GM21528 (cell line): ENCODE results near the gene SRCAP.

Experiments used
- ATAC-seq: cut with Tn5 transposase; IDR thresholded peaks from one replicate; pipeline ENCODE4 v1.9.1; 2021; ENCODE audit warnings: mild to moderate bottlenecking, moderate library complexity; ENCODE audit not compliant: unreplicated experiment, low FRiP score

SRCAP gene

GRCh38 chr16:30750876-30751465 lies 52.0 kb downstream of the SRCAP start:
- ATAC-seq = no peak

DNA sequence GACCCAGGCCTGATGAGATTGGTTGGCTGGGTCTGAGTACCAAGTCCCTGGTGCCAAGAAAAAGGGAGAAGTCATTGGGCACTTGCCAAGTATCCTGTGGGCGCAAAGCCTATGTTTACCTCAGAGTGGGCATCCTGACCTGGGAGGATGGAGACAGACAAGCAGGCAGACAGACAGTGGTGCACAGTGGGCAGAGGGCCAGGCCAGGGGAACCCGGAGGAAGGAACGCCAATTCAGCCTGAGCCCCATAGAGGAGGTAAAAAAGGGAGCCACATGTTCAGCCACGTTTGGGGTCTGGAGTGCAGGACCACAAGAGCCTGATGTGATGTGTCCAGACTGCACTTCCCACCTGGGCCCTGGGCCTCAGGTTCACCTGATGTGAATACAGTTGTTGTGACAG lies 54.6 kb downstream of the SRCAP start:
- no peak for ATAC-seq

DNA sequence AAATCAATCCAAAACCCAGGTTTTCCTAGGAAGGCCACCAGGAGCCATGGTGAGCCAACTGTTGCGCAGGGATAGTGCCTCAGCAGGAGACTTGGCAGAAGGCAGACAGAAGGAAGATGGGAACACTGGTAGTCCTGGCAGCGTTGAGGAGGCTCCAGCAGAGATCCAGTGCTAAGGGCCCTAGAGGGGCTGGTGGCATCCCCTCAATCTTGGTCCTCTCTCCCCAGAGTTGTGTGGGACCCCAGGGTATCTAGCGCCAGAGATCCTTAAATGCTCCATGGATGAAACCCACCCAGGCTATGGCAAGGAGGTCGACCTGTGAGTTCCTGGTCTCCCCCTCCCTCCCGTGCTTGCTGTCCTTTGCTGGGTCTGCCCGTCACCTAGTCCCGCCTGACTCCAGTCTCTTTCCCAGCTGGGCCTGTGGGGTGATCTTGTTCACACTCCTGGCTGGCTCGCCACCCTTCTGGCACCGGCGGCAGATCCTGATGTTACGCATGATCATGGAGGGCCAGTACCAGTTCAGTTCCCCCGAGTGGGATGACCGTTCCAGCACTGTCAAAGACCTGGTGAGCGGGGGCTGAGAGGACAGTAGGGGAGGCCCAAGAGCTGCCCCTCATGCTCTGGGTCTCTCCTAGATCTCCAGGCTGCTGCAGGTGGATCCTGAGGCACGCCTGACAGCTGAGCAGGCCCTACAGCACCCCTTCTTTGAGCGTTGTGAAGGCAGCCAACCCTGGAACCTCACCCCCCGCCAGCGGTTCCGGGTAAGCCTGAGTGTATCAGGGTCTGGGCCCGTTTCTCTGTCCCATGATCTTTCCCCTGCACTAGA lies 57.2 kb downstream of the SRCAP start:
- ATAC-seq = no peak

DNA sequence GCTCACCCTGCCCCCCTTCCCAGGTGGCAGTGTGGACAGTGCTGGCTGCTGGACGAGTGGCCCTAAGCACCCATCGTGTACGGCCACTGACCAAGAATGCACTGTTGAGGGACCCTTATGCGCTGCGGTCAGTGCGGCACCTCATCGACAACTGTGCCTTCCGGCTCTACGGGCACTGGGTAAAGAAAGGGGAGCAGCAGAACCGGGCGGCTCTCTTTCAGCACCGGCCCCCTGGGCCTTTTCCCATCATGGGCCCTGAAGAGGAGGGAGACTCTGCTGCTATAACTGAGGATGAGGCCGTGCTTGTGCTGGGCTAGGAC lies 57.8 kb downstream of the SRCAP start:
- ATAC-seq = no peak

GRCh38 chr16:30757316-30757715 lies 58.3 kb downstream of the SRCAP start:
- no peak for ATAC-seq

GRCh38 chr16:30758988-30759491 lies 60.1 kb downstream of the SRCAP start:
- ATAC-seq = no peak

- no peak for ATAC-seq
Observed at GRCh38 chr16:30760001-30760559, 61.1 kb downstream of the SRCAP start.

GRCh38 chr16:30760577-30761426 lies 61.8 kb downstream of the SRCAP start:
- no peak for ATAC-seq

GRCh38 chr16:30761427-30761927 lies 62.5 kb downstream of the SRCAP start:
- ATAC-seq = peak; percentile 27

DNA sequence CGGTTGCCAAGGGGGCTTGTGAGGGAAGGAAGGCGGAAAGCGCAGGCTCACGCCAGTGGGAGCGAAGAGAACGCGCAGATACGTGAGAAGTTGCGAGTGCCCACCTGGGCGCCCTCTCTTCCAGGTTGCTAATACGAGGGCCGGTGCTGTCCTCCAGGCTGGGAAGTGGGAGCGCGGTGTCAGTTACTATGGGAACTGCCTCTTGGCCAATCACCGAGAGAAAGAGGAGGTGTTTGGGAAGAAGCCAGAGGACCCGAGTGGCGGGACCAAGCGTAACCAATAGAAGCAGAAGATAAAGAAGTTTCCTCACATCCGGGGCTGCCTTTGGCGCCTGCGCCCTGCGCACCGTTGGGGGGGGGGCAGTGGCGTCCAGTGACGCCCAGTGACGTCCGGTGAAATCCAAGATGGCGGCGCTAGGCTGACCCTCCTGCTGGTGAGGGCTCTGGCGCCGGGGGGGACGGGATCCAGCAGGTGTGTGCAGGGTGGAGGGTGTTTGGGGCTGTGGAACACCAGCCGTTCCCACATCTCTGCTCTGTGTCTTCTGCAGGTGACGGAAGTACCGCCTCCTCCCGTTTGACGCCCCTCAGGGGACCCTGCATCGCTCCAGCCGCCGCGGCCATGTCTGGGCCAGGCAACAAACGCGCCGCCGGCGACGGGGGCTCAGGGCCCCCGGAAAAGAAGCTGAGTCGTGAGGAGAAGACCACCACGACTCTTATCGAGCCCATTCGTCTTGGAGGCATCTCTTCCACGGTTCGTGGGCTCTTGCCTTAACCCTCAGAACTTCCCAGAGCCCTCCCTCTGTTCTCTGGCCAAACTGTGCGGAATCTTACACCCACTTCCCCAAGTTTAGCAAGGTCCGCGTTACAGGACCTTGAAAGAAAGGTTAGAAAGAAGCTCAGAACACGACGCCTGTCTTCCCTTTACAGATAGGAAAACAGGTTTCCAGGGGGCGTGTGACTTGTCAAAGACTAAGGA lies 63.2 kb downstream of the SRCAP start, which contains the start of the genes CFAP119 and RNF40:
TSS of gene CFAP119 (minus strand) at position 135 of the 975 bp plus-strand sequence. CDS start 314 bp downstream, outside the sequence.
TSS of gene RNF40 (plus strand) at position 395 of the 975 bp plus-strand sequence. CDS start at position 619, 224 bp downstream.
- ATAC-seq = peak; percentile 86

DNA sequence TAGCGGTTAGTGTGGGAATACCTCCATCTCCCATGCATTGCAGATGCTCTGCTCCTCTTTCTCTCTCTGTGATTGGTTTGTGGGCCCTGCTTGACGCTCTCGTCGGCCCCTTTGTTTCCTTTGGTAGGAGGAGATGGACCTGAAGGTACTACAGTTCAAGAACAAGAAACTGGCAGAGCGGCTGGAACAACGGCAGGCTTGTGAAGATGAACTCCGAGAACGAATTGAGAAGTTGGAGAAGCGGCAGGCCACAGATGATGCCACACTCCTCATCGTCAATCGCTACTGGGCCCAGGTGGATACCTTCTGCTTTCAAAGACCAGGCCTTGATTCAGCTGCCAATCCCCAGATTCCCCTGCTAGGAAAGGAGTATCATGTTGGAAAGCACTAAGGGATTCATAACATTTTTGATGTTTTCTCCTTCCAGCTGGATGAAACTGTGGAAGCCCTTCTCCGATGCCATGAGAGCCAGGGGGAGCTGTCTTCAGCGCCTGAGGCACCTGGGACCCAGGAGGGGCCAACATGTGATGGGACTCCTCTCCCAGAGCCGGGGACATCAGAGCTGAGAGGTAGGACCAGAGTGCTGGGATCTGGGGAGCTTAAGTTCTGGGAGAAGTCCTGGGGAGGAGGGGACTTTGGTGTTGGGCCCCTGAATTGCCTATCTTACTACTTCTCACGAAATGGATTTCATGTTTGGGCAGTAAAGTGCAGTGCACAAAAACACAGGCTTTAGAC lies 64.2 kb downstream of the SRCAP start:
- no peak for ATAC-seq

GRCh38 chr16:30764086-30764485 lies 65.1 kb downstream of the SRCAP start:
- no peak for ATAC-seq

DNA sequence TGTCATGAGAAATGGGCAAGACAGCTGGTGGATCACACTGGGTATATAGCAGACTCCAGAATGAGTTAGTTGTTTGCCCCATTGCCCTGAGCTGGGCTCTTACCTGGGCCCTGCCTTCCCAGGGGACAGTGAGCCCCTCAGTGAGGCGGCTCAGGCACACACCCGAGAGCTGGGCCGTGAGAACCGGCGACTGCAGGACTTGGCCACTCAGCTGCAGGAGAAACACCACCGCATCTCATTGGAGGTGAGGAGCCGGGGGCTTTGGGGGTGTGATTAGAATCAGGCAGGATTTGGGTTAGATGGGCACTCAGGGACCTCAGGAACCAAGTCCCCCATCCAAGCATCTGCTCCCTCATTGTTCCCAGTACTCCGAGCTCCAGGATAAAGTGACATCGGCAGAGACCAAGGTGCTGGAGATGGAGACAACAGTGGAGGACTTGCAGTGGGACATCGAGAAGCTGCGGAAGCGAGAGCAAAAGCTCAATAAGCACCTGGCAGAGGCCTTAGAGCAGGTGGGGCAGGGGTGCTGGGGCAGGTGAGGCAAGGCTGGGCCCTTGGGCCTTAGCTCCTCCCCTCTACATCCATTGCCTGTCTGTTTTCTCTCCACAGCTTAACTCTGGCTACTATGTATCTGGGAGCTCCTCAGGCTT lies 66.0 kb downstream of the SRCAP start:
- ATAC-seq = no peak

DNA sequence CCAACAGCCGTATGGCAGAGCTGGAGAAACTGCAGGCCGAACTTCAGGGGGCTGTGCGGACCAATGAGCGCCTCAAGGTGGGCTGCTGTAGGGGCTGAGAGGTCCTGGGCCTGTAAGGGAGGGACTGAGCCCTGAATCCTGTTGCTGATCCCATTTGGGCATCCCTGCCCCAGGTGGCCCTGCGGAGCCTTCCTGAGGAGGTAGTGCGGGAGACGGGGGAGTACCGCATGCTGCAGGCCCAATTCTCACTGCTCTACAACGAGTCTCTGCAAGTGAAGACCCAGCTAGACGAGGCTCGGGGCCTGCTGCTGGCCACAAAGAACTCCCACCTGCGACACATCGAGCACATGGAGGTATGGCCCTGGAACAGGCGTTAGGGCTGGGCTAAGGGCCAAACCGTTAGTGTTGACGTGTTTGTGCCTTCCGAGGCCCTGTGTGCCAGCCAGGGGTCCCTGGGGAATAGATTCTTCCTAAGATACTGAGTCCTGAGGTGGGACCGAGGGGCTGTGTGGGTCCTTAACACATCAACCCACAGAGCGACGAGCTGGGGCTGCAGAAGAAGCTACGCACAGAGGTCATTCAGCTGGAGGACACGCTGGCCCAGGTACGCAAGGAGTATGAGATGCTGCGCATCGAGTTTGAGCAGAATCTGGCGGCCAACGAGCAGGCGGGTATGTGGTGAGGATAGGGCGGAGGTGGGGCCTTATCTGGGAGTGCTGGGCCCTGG lies 67.4 kb downstream of the SRCAP start:
- no peak for ATAC-seq

GRCh38 chr16:30766933-30767284 lies 67.9 kb downstream of the SRCAP start:
- no peak for ATAC-seq

GRCh38 chr16:30767767-30768465 lies 68.9 kb downstream of the SRCAP start:
- no peak for ATAC-seq

- no peak for ATAC-seq
Observed at GRCh38 chr16:30768583-30769181, 69.7 kb downstream of the SRCAP start.
